Left lung (tissue), 10 donors: Measurements from ENCODE around the gene DTWD2. TPM values are rescaled to one million over a fixed set of nuclear protein-coding genes. Genes with fewer than 3 reads are reported as not detected.
"Not testable (repeated sequence)": the region's sequence is repeated elsewhere in the genome, so short reads cannot be mapped to it uniquely, and the experiment has no call there.

ENCODE experiments used
- ATAC-seq: fragments of 200-7000 bp; cut with Tn5 transposase; one replicate; pipeline ENCODE4 v1.9.1; 2020; ENCODE audit warnings: moderate library complexity
- DNase-seq, 4 donors: peaks; one replicate each; pipeline ENCODE4 v3.0.0-alpha.2; 2013 to 2020
- H3K27ac ChIP-seq, 2 donors: fragments of 200-600 bp; sonication (generic) in 1 of 2; one replicate each; pipeline versions ENCODE4 v1.5.0 to v1.8.0; 2020 to 2021
- H3K27me3 ChIP-seq, 2 donors: fragments of 200-600 bp; sonication (generic) in 1 of 2; one replicate each; pipeline versions ENCODE4 v1.5.0 to v1.8.0; 2020 to 2021
- H3K36me3 ChIP-seq, 2 donors: fragments of 200-600 bp; sonication (generic) in 1 of 2; one replicate each; pipeline versions ENCODE4 v1.5.0 to v1.8.0; 2020 to 2021
- H3K4me1 ChIP-seq, 2 donors: fragments of 200-600 bp; one replicate each; pipeline ENCODE4 v1.8.0; 2021
- H3K4me3 ChIP-seq, 2 donors: fragments of 200-600 bp; sonication (generic) in 1 of 2; one replicate each; pipeline versions ENCODE4 v1.5.0 to v1.8.0; 2020 to 2021; ENCODE audit warnings: mild to moderate bottlenecking in 1 of 2
- H3K9me3 ChIP-seq, 2 donors: fragments of 200-600 bp; sonication (generic) in 1 of 2; one replicate each; pipeline versions ENCODE4 v1.5.0 to v1.8.0; 2020 to 2021
- intact Hi-C, 2 donors: fragments of 100-400 bp; cut with DNase I; formaldehyde crosslinking; loops; one replicate each; pipeline versions ENCODE4 v1.11.2 to v1.14.2; 2022
- polyA plus RNA-seq, 6 donors: library from polyadenylated mRNA; unstranded; fragments of 120-200 nt; gene quantifications; one replicate each; pipeline ENCODE4 v1.2.1, GENCODE V29; 2013; ENCODE audit not compliant: insufficient read length in 6 of 6
- total RNA-seq, 2 donors: library from RNA; stranded (reverse); fragmentation: NEBNext Ultra II Directional; extraction: Animal tissue kit (Norgen Biotek cat#: 25700); gene quantifications; one replicate each; pipeline ENCODE4 v1.2.1, GENCODE V29; 2021
- TF ChIP-seq, protein P1 (sequence below), 2 donors: fragments of 200-600 bp; sonication (generic) in 1 of 2; IDR thresholded peaks; one replicate each; pipeline versions ENCODE4 v1.5.0 to v1.8.0; 2021; ENCODE audit warnings: antibody characterized with exemption in 2 of 2
- donor health status: DM: no; HTN: yes; CAD: no.
- donor health status: DM: no; HTN: no; CAD: no.

DTWD2 gene
- total and polyA plus RNA-seq, 8 donors: 4.9 to 8.5 (median 7.1) TPM

DNA sequence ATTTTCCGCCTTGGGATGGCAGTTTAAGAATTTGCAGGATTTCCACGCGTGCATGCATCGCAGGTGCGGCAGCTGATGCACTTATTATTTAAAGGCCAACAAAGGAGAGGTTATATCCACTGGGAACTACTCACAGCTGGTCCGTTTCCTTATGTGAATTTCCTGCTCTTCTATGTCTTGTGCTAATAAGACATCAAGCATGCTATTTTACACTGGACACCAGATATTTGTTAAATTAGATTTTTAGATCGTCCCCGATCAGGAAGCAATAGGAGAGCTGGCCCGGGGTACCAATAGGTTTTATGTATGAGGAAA, 476 bp upstream of the DTWD2 start:
- Histone ChIP-seq H3K4me3 (peak overlapping the region; percentile 45 to 60), H3K4me1 (peaks cover 3 to 6% of the 10 kb centered on the region in 2 donors), H3K27me3 (no peaks in the 10 kb centered on the region), H3K36me3 (no peaks in the 10 kb centered on the region), H3K27ac (peak overlapping the region; percentile 93 to 96), H3K9me3 (no peaks in the 10 kb centered on the region)
- ATAC-seq: peak; percentile 4
- TF ChIP-seq, protein P1, sequence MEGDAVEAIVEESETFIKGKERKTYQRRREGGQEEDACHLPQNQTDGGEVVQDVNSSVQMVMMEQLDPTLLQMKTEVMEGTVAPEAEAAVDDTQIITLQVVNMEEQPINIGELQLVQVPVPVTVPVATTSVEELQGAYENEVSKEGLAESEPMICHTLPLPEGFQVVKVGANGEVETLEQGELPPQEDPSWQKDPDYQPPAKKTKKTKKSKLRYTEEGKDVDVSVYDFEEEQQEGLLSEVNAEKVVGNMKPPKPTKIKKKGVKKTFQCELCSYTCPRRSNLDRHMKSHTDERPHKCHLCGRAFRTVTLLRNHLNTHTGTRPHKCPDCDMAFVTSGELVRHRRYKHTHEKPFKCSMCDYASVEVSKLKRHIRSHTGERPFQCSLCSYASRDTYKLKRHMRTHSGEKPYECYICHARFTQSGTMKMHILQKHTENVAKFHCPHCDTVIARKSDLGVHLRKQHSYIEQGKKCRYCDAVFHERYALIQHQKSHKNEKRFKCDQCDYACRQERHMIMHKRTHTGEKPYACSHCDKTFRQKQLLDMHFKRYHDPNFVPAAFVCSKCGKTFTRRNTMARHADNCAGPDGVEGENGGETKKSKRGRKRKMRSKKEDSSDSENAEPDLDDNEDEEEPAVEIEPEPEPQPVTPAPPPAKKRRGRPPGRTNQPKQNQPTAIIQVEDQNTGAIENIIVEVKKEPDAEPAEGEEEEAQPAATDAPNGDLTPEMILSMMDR (IDR thresholded peaks at IDR 0.05): no peak
- intact Hi-C loops: no loop called here
- no peak for DNase-seq

GRCh38 chr5:118984602-118985001, 3.7 kb downstream of the DTWD2 start:
- TF ChIP-seq, protein P1 (IDR thresholded peaks at IDR 0.05): no peak
- Histone ChIP-seq H3K27ac (no peak overlapping the region), H3K9me3 (no peaks in the 10 kb centered on the region), H3K27me3 (no peaks in the 10 kb centered on the region), H3K36me3 (no peaks in the 10 kb centered on the region), H3K4me1 (peaks cover 3 to 6% of the 10 kb centered on the region in 2 donors), H3K4me3 (no peak overlapping the region)
- ATAC-seq (no peak), DNase-seq (no peak)
- intact Hi-C loops: no loop called here

GRCh38 chr5:118981783-118982182, 6.6 kb downstream of the DTWD2 start:
- TF ChIP-seq, protein P1 (IDR thresholded peaks at IDR 0.05): no peak
- ATAC-seq (no peak), DNase-seq (no peak)
- Histone ChIP-seq H3K27ac (no peak overlapping the region), H3K27me3 (no peaks in the 10 kb centered on the region), H3K4me1 (no peaks in the 10 kb centered on the region), H3K36me3 (no peaks in the 10 kb centered on the region), H3K9me3 (peaks cover 0 to 7% of the 10 kb centered on the region in 2 donors), H3K4me3 (no peak overlapping the region)
- intact Hi-C loops: no loop called here

DNA sequence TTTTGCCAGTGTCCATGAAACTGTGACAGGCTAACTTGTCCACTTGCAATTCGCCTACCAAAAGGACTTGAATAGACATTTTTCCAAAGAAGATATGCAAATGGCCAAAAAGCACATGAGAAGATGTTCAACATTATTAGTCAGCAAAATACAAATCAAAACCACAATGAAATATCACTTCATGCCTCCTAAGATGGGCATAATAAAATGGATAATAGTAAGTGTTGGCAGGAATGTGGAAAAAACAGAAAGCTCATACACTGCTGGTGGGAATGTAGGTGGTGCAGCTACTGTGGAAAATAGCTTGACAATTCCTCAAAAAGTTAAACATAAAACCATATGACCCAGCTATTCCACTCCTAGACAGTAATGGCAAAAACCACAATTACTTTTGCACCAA, 7.9 kb downstream of the DTWD2 start:
- Histone ChIP-seq H3K9me3 (peaks cover 0 to 12% of the 10 kb centered on the region in 2 donors), H3K27ac (no peak overlapping the region), H3K27me3 (no peaks in the 10 kb centered on the region), H3K4me3 (no peak overlapping the region), H3K36me3 (no peaks in the 10 kb centered on the region), H3K4me1 (no peaks in the 10 kb centered on the region)
- ATAC-seq: no peak
- no peak for DNase-seq
- TF ChIP-seq, protein P1 (IDR thresholded peaks at IDR 0.05): no peak
- intact Hi-C loops: no loop called here

- intact Hi-C loops: no loop called here
- H3K4me1 ChIP-seq: no peaks in the 10 kb centered on the region
- H3K27me3 ChIP-seq: no peaks in the 10 kb centered on the region
- H3K27ac ChIP-seq: no peak overlapping the region
- no peaks in the 10 kb centered on the region for H3K36me3 ChIP-seq
- TF ChIP-seq, protein P1 (IDR thresholded peaks at IDR 0.05): no peak
- no peak for DNase-seq
- H3K9me3 ChIP-seq: peaks cover 0 to 12% of the 10 kb centered on the region in 2 donors
- ATAC-seq: no peak
- H3K4me3 ChIP-seq: no peak overlapping the region
These were observed 8.3 kb downstream of the DTWD2 start for GRCh38 chr5:118980017-118980416.

DNA sequence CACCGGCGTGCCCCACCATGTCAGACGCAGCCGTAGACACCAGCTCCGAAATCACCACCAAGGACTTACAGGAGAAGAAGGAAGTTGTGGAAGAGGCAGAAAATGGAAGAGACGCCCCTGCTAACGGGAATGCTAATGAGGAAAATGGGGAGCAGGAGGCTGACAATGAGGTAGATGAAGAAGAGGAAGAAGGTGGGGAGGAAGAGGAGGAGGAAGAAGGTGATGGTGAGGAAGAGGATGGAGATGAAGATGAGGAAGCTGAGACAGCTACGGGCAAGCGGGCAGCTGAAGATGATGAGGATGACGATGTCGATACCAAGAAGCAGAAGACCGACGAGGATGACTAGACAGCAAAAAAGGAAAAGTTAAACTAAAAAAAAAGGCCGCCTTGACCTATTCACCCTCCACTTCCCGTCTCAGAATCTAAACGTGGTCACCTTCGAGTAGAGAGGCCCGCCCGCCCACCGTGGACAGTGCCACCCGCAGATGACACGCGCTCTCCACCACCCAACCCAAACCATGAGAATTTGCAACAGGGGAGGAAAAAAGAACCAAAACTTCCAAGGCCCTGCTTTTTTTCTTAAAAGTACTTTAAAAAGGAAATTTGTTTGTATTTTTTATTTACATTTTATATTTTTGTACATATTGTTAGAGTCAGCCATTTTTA, 14.4 kb downstream of the DTWD2 start:
- ATAC-seq, intact Hi-C loops, H3K4me3 ChIP-seq: not testable (repeated sequence)

More for the DNA sequence above, 14.4 kb downstream of the DTWD2 start:
- not testable (repeated sequence) for H3K36me3 ChIP-seq, H3K27ac ChIP-seq, H3K4me1 ChIP-seq, H3K27me3 ChIP-seq, DNase-seq
- peaks cover 0 to 14% of the 10 kb centered on the region in 2 donors for H3K9me3 ChIP-seq
